Myocyte (in vitro differentiated cells): ENCODE measurements around the gene HRCT1. TPM values are rescaled to one million over a fixed set of nuclear protein-coding genes. Genes with fewer than 3 reads are reported as not detected.
"Not testable (repeated sequence)": the region's sequence is repeated elsewhere in the genome, so short reads cannot be mapped to it uniquely, and the experiment has no call there.

Experiments used
- DNase-seq: peaks from one replicate; pipeline ENCODE4 v3.0.0-alpha.2; 2012; ENCODE audit warnings: low read depth
- polyA plus RNA-seq: library from polyadenylated mRNA; unstranded; fragments of >200 nt; gene quantifications from one replicate; pipeline ENCODE4 v1.2.1, GENCODE V29; 2012; ENCODE audit warnings: missing spikeins
- total RNA-seq: library from RNA; depleted of rRNA; stranded (reverse); fragments of >200 nt; gene quantifications from 2 replicates; pipeline ENCODE4 v1.2.3, GENCODE V29; 2014

The HRCT1 gene
- 0.37 and 1.5 TPM in 2 replicates for total RNA-seq
- polyA plus RNA-seq: 2.8 TPM

- DNase-seq: peak; percentile 99
Observed at GRCh38 chr9:35905912-35906679, at the start of gene HRCT1. HRCT1 (plus strand) TSS chr9:35906202; CDS start chr9:35906288, 86 bp downstream.

DNA sequence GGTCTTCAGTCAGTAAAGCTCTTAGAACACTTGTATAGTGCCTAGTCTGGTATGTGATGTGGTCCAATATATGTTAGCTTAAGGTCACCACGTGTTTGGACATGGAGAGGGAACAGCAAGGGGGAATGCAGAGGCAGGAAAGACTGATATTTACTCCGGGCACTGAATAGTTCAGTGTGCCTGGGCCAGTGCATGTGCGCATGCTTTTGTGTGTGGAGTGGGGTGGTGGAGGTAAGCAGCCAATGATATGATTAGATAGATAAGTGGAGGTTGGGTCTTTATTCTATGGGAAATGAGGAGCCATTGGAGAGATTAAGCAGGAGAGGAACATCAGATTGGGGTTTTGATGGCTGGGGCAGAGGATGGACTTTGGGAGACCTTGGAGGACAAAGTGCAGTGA is 49.8 kb upstream of the HRCT1 start:
- DNase-seq: no peak

- DNase-seq: no peak
Observed at GRCh38 chr9:35856882-35857281, 49.1 kb upstream of the HRCT1 start.

DNA sequence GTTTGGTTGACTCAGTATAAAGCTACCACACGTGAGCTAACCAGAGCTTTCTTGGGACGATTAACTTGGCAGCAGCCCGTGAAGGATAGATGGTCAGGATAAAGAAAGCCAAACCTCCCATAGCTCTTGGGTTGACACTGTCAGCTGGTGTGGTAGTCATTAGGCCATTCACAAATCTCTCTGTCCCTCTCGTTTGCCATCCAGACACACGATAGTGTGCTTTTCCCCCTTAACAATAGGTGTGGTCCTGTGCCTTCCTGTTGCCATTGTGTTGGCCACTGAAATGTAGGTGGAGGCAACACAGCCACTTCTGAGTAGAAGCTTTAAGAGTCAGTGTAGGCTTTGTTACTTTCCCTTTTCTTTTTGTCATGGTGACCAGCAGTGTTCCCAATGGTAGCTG is 47.5 kb upstream of the HRCT1 start:
- no peak for DNase-seq

GRCh38 chr9:35859310-35859989 is 46.6 kb upstream of the HRCT1 start:
- DNase-seq: peak; percentile 48

- DNase-seq: no peak
Observed at GRCh38 chr9:35859990-35860339, 46.0 kb upstream of the HRCT1 start.

- no peak for DNase-seq
Observed at GRCh38 chr9:35861161-35861897, 44.7 kb upstream of the HRCT1 start.

DNA sequence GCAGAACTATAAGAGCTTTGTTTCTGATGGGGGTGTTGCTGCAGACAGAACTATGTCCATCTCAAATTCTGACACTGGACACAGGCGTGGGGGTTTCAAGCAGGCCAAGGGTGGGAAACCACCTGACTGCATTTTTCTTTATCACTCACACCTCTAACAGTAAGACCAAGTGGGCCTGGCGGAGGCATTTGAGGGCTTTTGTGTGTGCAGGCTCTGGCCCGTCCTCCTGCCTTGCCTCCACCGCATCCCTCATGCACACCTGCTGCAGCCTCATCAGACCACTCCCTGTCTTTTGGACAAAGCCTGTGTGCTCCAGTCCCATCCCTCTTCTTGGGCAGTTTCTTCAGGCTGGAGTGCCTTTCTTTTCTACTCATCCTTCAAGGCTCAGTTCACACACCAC is 43.7 kb upstream of the HRCT1 start:
- no peak for DNase-seq

GRCh38 chr9:35863583-35863982 is 42.4 kb upstream of the HRCT1 start:
- DNase-seq: peak; percentile 50

DNA sequence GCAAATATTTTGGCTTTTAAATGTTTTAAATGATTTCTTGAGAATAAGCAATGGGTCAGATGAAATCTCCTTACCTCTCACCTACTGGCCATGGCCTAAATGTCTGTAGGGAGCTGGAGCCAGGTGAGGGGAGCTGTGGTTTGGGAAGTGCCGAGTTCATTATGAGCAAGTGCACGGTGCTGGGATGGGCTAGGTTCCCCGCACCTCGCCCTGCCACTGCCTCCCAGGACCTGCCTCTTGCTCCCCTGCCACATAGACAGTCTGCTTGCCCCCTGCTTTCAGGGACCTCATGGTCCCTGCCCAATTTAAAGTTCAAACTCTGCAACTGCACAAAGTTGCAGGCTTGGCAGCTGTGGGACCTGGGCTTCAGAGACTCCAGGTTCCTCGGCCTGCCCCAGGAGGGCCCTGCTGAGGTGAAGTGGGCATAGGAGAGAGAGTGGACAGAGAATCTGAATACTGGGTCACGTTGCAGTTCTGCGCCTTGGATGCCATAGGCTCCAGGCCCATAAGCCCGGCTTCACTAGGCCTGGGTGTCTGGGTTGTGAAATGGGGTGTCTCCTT is 41.2 kb upstream of the HRCT1 start:
- DNase-seq: no peak

DNA sequence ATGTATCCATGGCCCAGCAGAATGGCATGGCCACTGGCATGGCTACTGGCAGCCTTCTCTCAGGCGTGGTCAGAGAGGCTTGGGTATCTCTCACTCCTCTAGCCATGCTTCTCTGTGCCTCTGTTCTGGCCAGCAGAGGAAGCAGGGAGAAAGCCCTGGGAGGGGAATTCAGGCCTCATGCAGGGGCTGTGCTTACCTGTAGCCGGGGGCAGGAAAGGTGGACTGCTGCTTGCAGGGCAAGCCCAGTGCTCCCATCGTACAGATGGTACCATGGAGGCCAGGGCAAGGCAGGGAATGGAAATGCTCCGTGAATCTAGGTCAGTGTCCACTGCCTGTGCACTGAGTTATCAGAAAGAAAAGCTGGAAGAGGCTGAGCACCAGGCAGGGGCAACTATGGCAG is 38.5 kb upstream of the HRCT1 start:
- DNase-seq: no peak

GRCh38 chr9:35868933-35869332 is 37.1 kb upstream of the HRCT1 start:
- DNase-seq: no peak

DNA sequence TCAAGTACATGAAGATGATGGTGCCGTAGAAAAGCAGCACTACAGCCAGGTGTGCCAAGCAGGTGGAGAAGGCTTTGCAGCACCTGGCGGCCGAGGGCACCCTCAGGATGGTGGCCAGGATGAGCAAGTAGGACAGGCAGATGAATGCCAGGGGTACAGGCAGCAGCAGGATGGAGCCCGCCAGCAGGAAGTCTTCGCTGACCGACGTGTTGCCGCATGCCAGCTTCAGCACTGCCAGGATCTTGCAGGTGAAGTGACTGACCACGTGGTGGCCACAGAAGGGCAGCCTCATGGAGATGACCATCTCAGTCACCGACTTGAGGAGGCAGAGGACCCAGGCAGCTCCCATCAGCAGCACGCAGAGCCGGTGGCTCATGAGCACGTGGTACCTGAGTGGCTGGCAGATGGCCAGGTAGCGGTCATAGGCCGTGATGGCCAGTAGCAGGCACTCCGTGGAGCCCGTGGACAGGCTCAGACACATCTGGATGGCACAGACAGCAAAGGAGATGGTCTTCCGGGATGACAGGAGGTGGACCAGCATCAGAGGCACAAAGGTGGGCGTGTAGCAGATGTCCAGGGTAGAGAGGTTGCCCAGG is 36.3 kb upstream of the HRCT1 start:
- DNase-seq: no peak

DNA sequence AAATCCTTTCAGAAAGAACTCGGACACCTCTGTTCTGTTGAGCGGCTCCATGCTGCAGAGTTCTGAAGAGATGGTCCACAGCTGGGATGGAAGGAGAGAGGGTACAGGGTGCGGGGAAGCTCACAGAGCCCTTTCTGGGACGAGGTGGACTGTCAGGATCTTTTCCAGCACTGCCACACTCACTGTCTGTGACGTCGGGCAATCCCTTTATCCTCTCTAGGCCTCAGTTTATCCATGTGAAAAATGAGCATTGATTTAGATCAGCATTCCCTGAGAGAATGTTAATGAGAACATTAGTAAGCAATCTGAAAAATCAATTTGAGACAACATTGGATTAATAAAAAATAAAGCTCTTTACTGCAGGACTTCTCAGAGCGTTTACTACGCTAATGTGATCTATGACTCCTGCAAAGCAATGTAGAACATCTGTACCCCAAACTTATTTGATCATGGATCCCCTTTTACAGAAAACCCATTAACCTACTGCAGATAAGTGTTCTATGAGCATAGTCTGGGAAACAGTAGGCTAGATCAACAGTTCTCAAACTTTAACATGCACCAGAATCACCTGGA is 35.6 kb upstream of the HRCT1 start, which contains the start of gene OR13J1:
OR13J1 (minus strand) TSS at position 51 of the 573 bp plus-strand sequence; CDS start at position 51, 0 bp downstream.
- no peak for DNase-seq

DNA sequence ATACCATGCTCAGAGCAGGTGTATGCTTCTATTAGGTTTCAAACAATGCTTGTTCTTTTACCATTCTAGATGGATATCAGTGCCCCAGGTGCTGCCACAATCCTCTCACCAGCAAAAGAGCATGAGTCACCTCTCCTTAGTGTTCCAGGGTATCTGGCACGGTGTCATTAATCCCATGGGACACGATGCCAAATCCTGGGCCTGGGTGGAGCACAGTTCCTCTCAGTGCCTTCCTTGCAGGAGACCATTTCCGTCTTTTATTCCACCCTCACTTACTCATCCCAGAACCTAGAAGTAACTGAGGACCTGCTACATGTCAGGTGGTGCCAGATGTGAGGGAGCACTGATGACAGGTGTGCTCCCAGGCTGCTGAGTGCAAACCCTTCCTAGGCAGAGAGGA is 34.5 kb upstream of the HRCT1 start:
- DNase-seq: no peak

DNA sequence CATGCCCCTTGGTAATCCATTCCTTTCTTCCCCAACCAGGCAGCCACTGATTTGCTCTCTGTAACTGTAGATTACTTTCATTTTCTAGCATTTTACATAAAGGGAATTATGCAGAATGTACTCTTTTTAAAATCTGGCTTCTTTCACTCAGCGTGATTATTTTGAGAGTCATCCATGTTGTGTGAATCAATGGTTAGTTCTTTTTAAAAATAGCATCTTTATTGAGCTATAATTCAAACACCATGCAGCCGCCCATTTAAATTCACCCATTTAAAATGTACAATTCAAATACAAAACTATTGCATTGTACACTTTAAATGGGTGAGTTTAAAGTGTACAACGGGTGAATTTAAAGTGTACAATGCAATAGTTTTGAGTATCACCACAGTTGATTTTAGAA is 33.5 kb upstream of the HRCT1 start:
- DNase-seq: no peak

GRCh38 chr9:35882263-35882848 is 23.6 kb upstream of the HRCT1 start:
- peak; percentile 81 for DNase-seq

- DNase-seq: no peak
Observed at GRCh38 chr9:35882996-35883395, 23.0 kb upstream of the HRCT1 start.

DNA sequence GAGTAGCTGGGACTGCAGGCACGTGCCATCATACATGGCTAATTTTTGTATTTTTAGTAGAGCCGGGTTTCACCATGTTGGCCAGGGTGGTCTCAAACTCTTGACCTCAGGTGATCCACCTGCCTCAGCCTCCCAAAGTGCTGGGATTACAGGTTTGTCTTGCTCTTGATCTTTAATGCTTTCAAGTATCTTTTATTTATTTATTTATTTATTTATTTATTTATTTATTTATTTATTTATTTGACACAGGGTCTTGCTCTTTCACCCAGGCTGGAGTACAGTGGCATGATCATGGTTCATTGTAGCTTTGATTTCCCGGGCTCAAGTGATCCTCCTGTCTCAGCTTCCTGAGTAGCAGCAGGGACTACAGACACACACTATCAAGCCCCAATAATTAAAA is 21.1 kb upstream of the HRCT1 start:
- not testable (repeated sequence) for DNase-seq

GRCh38 chr9:35891646-35892045 is 14.4 kb upstream of the HRCT1 start:
- no peak for DNase-seq

DNA sequence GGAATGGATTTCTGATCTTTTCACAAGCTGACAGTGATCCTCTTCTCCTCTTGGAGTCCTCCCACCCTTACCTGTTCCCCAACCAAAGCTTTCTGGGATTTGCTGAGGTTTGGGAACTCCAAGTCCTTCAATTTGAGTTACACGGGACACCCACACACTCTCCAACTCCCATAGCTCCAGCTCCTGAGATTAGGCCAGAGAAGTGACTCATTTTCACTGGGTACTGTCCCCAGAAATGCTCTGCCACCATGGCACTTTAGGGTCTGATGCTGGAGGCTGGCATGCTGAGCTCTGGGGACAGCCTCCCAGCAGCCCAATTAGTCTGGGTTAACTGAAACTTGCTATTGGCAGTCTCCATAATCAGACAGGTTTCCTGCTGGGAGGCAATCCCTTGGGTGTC is 14.0 kb upstream of the HRCT1 start:
- no peak for DNase-seq
